ENCODE results near the gene CENPX. TPM values are rescaled to one million over a fixed set of nuclear protein-coding genes. Genes with fewer than 3 reads are reported as not detected.

CENPX gene
- total RNA-seq, 1 donor from 2014 or later: 69.3 TPM

DNA sequence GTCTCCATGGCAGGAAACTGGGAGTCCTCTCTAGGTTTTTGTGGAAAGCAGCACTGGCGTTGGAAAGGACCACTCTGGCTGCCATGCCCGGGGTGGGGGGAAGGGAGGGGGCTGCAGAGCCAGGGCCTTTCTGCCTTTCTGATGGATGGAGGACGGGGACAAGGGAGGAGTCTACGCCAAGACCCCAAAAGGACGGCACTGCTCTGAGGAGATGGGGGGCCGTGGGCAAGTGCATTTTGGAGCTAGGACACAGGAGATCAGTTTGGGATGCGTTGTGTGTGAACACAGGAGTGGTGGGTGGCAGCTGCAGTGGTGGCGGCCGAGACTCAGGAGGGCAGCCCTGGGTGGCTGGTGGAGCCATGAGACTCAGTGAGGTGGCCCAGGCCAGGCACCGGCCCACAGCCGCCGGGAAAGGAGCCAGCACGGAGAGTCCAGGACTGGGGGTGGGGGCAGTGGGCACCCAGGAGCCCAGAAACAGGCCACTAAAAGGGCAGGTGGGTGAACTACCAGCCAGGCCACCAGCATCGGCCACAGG, 2.0 kb downstream of the CENPX start:
- Mint-ChIP-seq H3K9me3 (no peaks in the 10 kb centered on the region), H3K4me3 (peak overlapping the region; percentile 34), H3K36me3 (no peaks in the 10 kb centered on the region), H3K27ac (no peak overlapping the region), H3K4me1 (ENCODE audit: unreplicated experiment) (peaks cover 12% of the 10 kb centered on the region), H3K27me3 (no peaks in the 10 kb centered on the region)
- TF ChIP-seq, protein P1, sequence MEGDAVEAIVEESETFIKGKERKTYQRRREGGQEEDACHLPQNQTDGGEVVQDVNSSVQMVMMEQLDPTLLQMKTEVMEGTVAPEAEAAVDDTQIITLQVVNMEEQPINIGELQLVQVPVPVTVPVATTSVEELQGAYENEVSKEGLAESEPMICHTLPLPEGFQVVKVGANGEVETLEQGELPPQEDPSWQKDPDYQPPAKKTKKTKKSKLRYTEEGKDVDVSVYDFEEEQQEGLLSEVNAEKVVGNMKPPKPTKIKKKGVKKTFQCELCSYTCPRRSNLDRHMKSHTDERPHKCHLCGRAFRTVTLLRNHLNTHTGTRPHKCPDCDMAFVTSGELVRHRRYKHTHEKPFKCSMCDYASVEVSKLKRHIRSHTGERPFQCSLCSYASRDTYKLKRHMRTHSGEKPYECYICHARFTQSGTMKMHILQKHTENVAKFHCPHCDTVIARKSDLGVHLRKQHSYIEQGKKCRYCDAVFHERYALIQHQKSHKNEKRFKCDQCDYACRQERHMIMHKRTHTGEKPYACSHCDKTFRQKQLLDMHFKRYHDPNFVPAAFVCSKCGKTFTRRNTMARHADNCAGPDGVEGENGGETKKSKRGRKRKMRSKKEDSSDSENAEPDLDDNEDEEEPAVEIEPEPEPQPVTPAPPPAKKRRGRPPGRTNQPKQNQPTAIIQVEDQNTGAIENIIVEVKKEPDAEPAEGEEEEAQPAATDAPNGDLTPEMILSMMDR (conservative IDR thresholded peaks at IDR 0.05): no peak
- DNase-seq (ENCODE audit: extremely low spot score, unreplicated experiment): no peak

DNA sequence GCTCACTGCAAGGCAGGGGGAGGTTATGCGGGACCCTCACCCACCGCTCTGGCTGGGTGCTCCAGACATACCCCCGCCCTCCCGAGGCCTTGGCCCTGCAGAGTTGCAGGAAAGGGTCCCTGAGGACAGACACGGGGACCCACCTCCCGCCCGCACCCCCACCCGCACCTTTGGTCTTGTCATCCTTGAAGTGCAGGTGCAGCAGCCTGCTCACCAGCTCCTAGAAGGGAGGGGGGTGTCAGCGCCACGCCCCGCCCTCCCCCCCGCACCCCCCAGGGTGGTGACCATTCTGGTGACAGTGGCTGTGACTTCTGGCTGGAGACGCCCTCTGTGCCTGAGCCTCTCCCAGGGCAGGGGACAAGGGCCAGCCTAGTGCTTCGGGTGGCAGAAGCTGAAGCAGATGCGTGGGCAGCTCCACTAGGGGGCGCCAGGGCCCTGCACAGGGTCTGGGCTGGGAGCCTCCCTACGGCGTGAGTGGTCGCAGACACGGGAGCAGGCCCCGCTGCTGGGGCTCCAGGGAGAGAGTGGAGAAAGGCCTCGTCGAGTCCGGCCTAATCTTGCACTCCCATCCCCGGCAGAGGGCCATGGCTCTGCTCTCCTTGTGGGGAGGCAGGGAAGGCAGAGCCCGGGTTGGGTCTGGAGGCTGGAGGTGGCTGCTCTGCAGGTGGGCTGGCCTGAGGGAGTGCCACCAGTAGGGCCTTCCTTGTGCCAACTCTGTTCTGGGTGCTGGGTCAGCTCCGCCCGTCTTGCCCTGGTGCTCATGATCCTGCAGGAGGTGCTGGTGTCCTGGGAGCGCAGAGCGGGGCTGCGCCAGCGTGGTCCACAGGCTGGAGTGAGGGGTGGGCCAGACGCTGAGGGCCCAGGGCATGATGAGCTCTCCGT, 2.7 kb downstream of the CENPX start:
- no peaks in the 10 kb centered on the region for H3K9me3 Mint-ChIP-seq
- no peaks in the 10 kb centered on the region for H3K36me3 Mint-ChIP-seq
- H3K27ac Mint-ChIP-seq: no peak overlapping the region
- no peaks in the 10 kb centered on the region for H3K27me3 Mint-ChIP-seq
- H3K4me1 Mint-ChIP-seq (ENCODE audit: unreplicated experiment): peaks cover 12% of the 10 kb centered on the region
- DNase-seq (ENCODE audit: extremely low spot score, unreplicated experiment): no peak
- TF ChIP-seq, protein P1 (conservative IDR thresholded peaks at IDR 0.05): peak; percentile 86
- H3K4me3 Mint-ChIP-seq: no peak overlapping the region

DNA sequence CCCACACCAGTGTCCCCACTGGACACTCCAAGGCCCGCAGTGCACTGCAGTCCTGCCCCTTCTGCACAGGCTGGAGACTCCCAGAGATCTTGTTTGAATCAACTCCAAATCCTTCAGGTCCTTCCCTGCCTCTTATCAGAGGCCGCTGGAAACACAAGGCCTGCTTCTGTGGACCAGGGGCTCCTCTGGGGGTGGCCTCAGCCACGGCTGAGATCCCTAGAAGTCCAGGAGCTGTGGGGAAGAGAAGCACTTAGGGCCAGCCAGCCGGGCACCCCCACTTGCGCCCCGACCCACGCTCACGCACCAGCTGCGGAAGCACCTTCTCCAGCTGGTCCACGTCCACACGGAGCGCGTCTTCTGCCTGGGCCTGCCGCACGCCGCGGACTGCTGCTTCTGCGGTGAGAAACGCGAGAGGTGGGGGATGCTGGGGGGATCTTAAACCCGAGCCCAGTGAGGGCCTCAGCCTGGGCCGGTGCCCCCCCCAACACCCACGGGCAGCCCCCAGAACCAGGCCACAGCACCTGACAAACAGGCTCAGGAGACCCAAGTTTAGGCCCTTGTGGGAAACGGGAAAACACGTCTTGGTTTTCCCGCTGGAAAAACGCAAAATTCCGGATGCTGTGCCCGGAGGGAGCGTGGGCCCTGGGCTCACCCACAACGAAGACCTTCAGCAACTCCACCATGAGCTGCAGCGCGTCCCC, 3.5 kb downstream of the CENPX start:
- Mint-ChIP-seq H3K4me3 (no peak overlapping the region), H3K36me3 (no peaks in the 10 kb centered on the region), H3K27me3 (no peaks in the 10 kb centered on the region), H3K4me1 (ENCODE audit: unreplicated experiment) (peaks cover 11% of the 10 kb centered on the region), H3K9me3 (no peaks in the 10 kb centered on the region), H3K27ac (no peak overlapping the region)
- TF ChIP-seq, protein P1 (conservative IDR thresholded peaks at IDR 0.05): no peak
- no peak for DNase-seq (ENCODE audit: extremely low spot score, unreplicated experiment)

DNA sequence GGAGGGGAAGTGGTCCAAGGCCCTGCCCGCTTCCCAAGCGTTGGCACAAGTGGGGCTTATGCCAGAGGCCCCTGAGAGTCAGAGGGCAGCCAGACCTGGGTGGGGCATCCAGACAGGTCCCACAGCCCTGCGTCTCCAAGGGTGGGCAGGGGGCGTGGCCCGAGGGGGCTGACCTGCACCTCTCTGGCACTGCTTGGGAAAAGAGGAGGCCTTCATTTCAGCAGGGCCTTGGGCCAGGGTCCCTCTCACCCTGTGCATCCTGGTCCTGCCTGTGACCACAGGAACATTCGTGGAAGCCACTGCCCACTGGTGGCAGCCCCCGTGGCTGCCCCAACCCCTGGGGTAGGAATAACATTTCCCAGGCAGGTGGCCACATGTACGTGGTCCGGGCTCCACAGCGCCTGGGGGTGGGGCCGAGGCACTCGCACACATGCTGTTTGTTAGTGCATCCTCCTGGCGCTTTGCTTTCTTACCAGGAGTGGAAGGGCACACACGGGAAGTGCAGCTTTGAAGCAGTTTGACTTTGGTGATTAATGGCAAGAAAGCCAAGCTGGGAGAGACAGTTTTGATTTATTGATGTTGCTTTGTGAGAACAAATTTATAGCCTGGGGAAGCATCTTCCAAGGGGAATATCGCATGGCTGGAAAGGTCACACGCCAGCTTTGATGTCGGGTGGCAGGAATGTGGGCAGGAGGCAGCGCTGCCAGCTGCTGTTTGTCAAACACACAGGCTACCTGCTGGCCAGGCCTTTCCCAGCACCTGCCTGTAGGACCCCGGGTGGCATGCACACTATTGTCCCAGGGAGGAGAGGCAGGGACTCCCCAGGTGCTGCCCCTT, 4.3 kb downstream of the CENPX start:
- no peaks in the 10 kb centered on the region for H3K36me3 Mint-ChIP-seq
- H3K27ac Mint-ChIP-seq: peak overlapping the region; percentile 41
- peak overlapping the region; percentile 67 for H3K4me3 Mint-ChIP-seq
- no peaks in the 10 kb centered on the region for H3K9me3 Mint-ChIP-seq
- DNase-seq (ENCODE audit: extremely low spot score, unreplicated experiment): no peak
- peaks cover 9% of the 10 kb centered on the region for H3K4me1 Mint-ChIP-seq (ENCODE audit: unreplicated experiment)
- TF ChIP-seq, protein P1 (conservative IDR thresholded peaks at IDR 0.05): no peak
- H3K27me3 Mint-ChIP-seq: no peaks in the 10 kb centered on the region

DNA sequence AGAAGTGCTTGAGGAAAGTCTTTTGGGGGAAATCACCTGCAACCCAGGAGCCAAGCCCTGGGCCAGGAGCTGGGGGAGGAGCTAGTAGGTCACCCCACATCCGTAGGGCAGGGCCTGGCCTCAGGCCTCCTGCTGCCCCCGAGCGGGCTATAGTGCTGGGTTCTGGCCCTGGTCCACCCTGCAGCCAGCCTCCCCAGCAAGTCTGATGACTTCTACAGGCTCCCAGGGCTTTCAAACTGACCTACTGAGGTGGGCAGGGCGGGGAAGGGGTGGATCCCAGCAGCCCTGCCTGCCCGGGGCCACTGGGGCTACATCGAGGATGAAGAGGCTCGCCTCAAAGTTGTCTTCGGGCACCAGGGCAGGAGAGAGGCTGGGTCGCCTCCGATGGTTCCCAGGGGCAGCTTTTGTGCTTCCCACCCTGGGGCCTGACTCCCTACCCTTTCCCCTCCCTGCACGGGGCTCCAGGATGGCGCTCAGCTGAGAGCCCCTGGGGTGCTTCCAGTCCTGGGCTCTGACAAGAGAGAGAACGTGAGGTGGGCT, 5.0 kb downstream of the CENPX start:
- DNase-seq (ENCODE audit: extremely low spot score, unreplicated experiment): no peak
- TF ChIP-seq, protein P1 (conservative IDR thresholded peaks at IDR 0.05): no peak
- H3K36me3 Mint-ChIP-seq: no peaks in the 10 kb centered on the region
- no peak overlapping the region for H3K4me3 Mint-ChIP-seq
- H3K27me3 Mint-ChIP-seq: no peaks in the 10 kb centered on the region
- no peaks in the 10 kb centered on the region for H3K9me3 Mint-ChIP-seq
- no peak overlapping the region for H3K27ac Mint-ChIP-seq
- peaks cover 12% of the 10 kb centered on the region for H3K4me1 Mint-ChIP-seq (ENCODE audit: unreplicated experiment)

Measured in type B pancreatic cell (in vitro differentiated cells).